IPS-18c (cell line): Measurements from ENCODE around the gene KPTN.
A peak's percentile ranks its signal among the peaks of the same experiment; 100 is the strongest.

Experiments
- H3K4me3 ChIP-seq: 2 replicates; pipeline ENCODE4 v1.7.0; 2013; ENCODE audit warnings: low read depth, mild to moderate bottlenecking, low read length, moderate library complexity; ENCODE audit not compliant: insufficient read depth
- H3K9me3 ChIP-seq: one replicate; pipeline ENCODE4 v1.6.1; 2013; ENCODE audit warnings: mild to moderate bottlenecking, low read length, moderate library complexity; ENCODE audit not compliant: control insufficient read depth, insufficient read depth

The KPTN gene

GRCh38 chr19:47481460-47482052 is 2.5 kb downstream of the KPTN start:
- no peak overlapping the region for H3K4me3 ChIP-seq

GRCh38 chr19:47480658-47481057 is 3.4 kb downstream of the KPTN start:
- Histone ChIP-seq H3K9me3 (no peaks in the 10 kb centered on the region), H3K4me3 (peak overlapping the region; percentile 53; the same call in 1 of the 2 replicates)

More at GRCh38 chr19:47481460-47482052, 2.5 kb downstream of the KPTN start:
- H3K9me3 ChIP-seq = no peaks in the 10 kb centered on the region

- Histone ChIP-seq H3K9me3 (no peaks in the 10 kb centered on the region), H3K4me3 (peak overlapping the region; percentile 56)
Measured at GRCh38 chr19:47479701-47480503, 4.1 kb downstream of the KPTN start.

- no peak overlapping the region for H3K4me3 ChIP-seq
- H3K9me3 ChIP-seq = no peaks in the 10 kb centered on the region
Measured at GRCh38 chr19:47476438-47476972, 7.5 kb downstream of the KPTN start.

- no peaks in the 10 kb centered on the region for H3K9me3 ChIP-seq
- H3K4me3 ChIP-seq = no peak overlapping the region
Measured at GRCh38 chr19:47475465-47475864, 8.6 kb downstream of the KPTN start.

- Histone ChIP-seq H3K4me3 (no peak overlapping the region), H3K9me3 (no peaks in the 10 kb centered on the region)
Measured at GRCh38 chr19:47473336-47473735, 10.7 kb downstream of the KPTN start.

- Histone ChIP-seq H3K9me3 (no peaks in the 10 kb centered on the region), H3K4me3 (peak within 1 kb of the TSS; percentile 65)
Measured at GRCh38 chr19:47471733-47472457, 12.1 kb downstream of the KPTN start, which contains the start of gene SLC8A2. SLC8A2 (minus strand) TSS chr19:47471893; CDS start chr19:47466403, 5,490 bp downstream.

- H3K4me3 ChIP-seq = peak overlapping the region; percentile 65
- no peaks in the 10 kb centered on the region for H3K9me3 ChIP-seq
Measured at GRCh38 chr19:47471381-47471732, 12.7 kb downstream of the KPTN start.

- Histone ChIP-seq H3K4me3 (peak overlapping the region; percentile 65), H3K9me3 (no peaks in the 10 kb centered on the region)
Measured at GRCh38 chr19:47470447-47471195, 13.4 kb downstream of the KPTN start.

GRCh38 chr19:47469719-47470118 is 14.3 kb downstream of the KPTN start:
- no peaks in the 10 kb centered on the region for H3K9me3 ChIP-seq
- H3K4me3 ChIP-seq = no peak overlapping the region

GRCh38 chr19:47469363-47469700 is 14.7 kb downstream of the KPTN start:
- Histone ChIP-seq H3K9me3 (no peaks in the 10 kb centered on the region), H3K4me3 (peak overlapping the region; percentile 6; the same call in 1 of the 2 replicates)

GRCh38 chr19:47467914-47468313 is 16.1 kb downstream of the KPTN start:
- H3K4me3 ChIP-seq = no peak overlapping the region

GRCh38 chr19:47465957-47466356 is 18.1 kb downstream of the KPTN start:
- H3K4me3 ChIP-seq = no peak overlapping the region

More at GRCh38 chr19:47467914-47468313, 16.1 kb downstream of the KPTN start:
- no peaks in the 10 kb centered on the region for H3K9me3 ChIP-seq

GRCh38 chr19:47464675-47465419 is 19.2 kb downstream of the KPTN start:
- Histone ChIP-seq H3K4me3 (no peak overlapping the region), H3K9me3 (no peaks in the 10 kb centered on the region)

More at GRCh38 chr19:47465957-47466356, 18.1 kb downstream of the KPTN start:
- no peaks in the 10 kb centered on the region for H3K9me3 ChIP-seq

- no peaks in the 10 kb centered on the region for H3K9me3 ChIP-seq
- H3K4me3 ChIP-seq = no peak overlapping the region
Measured at GRCh38 chr19:47461876-47462275, 22.1 kb downstream of the KPTN start.

GRCh38 chr19:47459477-47459876 is 24.5 kb downstream of the KPTN start:
- H3K4me3 ChIP-seq = no peak overlapping the region
- no peaks in the 10 kb centered on the region for H3K9me3 ChIP-seq
